Measurements from ENCODE around the gene CD274. TPM values are rescaled to one million over a fixed set of nuclear protein-coding genes. Genes with fewer than 3 reads are reported as not detected.
A peak's percentile ranks its signal among the peaks of the same experiment; 100 is the strongest.
"Not testable (repeated sequence)": the region's sequence is repeated elsewhere in the genome, so short reads cannot be mapped to it uniquely, and the experiment has no call there.

The CD274 gene
- total RNA-seq, 1 donor from 2014 or later, result 16.1 TPM

GRCh38 chr9:5438301-5439162 lies 11.8 kb upstream of the CD274 start:
- no peak for TF ChIP-seq CTCF (conservative IDR thresholded peaks at IDR 0.05; ENCODE audit: low read depth, low read length)
- peak overlapping the region; percentile 74 for H3K4me3 ChIP-seq (ENCODE audit: low read depth, low read length)
- DNase-seq (ENCODE audit: low read depth), result peak; percentile 74

GRCh38 chr9:5440426-5440825 lies 9.9 kb upstream of the CD274 start:
- H3K4me3 ChIP-seq (ENCODE audit: low read depth, low read length), result no peak overlapping the region
- no peak for TF ChIP-seq CTCF (conservative IDR thresholded peaks at IDR 0.05; ENCODE audit: low read depth, low read length)
- DNase-seq (ENCODE audit: low read depth), result no peak

- no peak for TF ChIP-seq CTCF (conservative IDR thresholded peaks at IDR 0.05; ENCODE audit: low read depth, low read length)
- H3K4me3 ChIP-seq (ENCODE audit: low read depth, low read length), result no peak overlapping the region
- no peak for DNase-seq (ENCODE audit: low read depth)
Observed at GRCh38 chr9:5441043-5441442, 9.3 kb upstream of the CD274 start.

GRCh38 chr9:5442400-5443011 lies 7.8 kb upstream of the CD274 start:
- DNase-seq (ENCODE audit: low read depth), result no peak
- H3K4me3 ChIP-seq (ENCODE audit: low read depth, low read length), result no peak overlapping the region
- TF ChIP-seq CTCF (conservative IDR thresholded peaks at IDR 0.05; ENCODE audit: low read depth, low read length), result peak; percentile 69

GRCh38 chr9:5443850-5444249 lies 6.5 kb upstream of the CD274 start:
- DNase-seq (ENCODE audit: low read depth), result no peak
- no peak for TF ChIP-seq CTCF (conservative IDR thresholded peaks at IDR 0.05; ENCODE audit: low read depth, low read length)
- H3K4me3 ChIP-seq (ENCODE audit: low read depth, low read length), result no peak overlapping the region

GRCh38 chr9:5445096-5445495 lies 5.2 kb upstream of the CD274 start:
- not testable (repeated sequence) for DNase-seq (ENCODE audit: low read depth); H3K4me3 ChIP-seq (ENCODE audit: low read depth, low read length)

- no peak for TF ChIP-seq CTCF (conservative IDR thresholded peaks at IDR 0.05; ENCODE audit: low read depth, low read length)
- no peak for DNase-seq (ENCODE audit: low read depth)
- H3K4me3 ChIP-seq (ENCODE audit: low read depth, low read length), result no peak overlapping the region
Observed at GRCh38 chr9:5445886-5446285, 4.5 kb upstream of the CD274 start.

Data from epithelial cell of proximal tubule (primary cell).